Measurements from ENCODE around the gene MRAP. TPM values are rescaled to one million over a fixed set of nuclear protein-coding genes. Genes with fewer than 3 reads are reported as not detected.
"Not testable (repeated sequence)": the region's sequence is repeated elsewhere in the genome, so short reads cannot be mapped to it uniquely, and the experiment has no call there.

Gene MRAP
- under 1 TPM in 1 of 12 donors, not detected in 11; 0.25 TPM for polyA plus RNA-seq (ENCODE audit: insufficient read length in 12 of 12)
- long read RNA-seq, donor 1, result 0 reads
- long read RNA-seq, donor 2, partial matches to known transcripts, result 0 of 2 reads
- long read RNA-seq, donor 2, other reads (novel, unspliced or antisense), result 0 of 2 reads
- long read RNA-seq, donor 3, result 0 reads
- long read RNA-seq, donor 4, result 0 reads
- long read RNA-seq, donor 5, result 0 reads
- long read RNA-seq, donor 6, result 0 reads
- long read RNA-seq, donor 7, result 0 reads
- long read RNA-seq, donor 8, result 0 reads
- long read RNA-seq, donor 9, result 0 reads
- long read RNA-seq, donor 10, result 0 reads
- long read RNA-seq, donor 11, result 0 reads

DNA sequence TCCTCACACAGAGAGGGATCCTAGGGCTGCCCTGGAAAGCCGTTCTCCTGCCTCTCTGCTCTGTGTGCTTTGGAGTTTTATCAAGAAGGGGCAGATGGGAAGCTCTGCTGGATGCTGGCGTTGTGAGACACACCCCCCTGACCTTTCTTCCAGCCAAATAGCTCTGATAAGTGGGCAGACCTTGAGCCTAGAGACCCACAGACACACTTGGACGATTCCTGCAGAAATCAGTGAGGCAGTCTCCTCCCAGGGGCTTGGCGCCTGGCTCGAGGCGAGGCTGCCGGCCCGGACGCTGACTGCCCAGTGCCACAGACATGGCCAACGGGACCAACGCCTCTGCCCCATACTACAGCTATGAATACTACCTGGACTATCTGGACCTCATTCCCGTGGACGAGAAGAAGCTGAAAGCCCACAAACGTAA, at the start of gene MRAP:
TSS of gene MRAP (plus strand) at position 198 of the 424 bp plus-strand sequence. CDS start at position 315, 117 bp downstream.
- no peak for DNase-seq

DNA sequence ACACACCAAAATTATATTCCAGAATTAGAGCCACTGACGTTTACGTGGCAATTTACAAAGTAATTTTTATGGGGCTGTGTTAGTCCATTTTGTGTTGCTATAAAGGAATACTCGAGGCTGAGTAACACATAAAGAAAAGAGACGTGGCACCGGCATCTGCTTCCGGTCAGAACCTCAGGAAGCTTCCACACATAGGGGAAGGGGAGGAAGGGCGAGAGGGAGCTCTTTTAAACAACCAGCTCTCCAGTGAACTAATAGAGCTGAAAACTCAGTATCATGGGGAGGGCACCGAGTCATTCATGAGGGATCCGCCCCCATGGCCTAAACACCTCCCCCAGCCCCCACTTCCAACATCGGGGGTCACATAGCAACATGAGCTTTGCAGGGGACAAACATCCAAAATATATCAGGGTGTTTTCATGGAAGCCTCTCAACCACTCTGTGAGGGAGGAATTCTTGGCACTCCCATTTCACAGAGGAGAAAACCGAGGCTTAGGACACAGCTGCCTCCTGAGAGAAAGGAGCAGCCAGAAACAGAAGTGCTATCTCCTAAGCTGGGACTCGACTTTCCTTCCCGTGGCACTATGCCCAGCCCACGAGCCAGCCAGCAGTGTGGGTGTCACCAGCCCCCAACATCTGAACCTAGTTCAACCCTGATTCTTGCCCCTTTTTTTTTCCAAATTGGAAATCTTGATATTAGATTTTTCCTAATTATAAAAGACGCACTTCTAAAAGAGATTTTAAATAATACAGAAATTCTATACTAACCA, 49.0 kb upstream of the MRAP start:
- no peak for DNase-seq

DNA sequence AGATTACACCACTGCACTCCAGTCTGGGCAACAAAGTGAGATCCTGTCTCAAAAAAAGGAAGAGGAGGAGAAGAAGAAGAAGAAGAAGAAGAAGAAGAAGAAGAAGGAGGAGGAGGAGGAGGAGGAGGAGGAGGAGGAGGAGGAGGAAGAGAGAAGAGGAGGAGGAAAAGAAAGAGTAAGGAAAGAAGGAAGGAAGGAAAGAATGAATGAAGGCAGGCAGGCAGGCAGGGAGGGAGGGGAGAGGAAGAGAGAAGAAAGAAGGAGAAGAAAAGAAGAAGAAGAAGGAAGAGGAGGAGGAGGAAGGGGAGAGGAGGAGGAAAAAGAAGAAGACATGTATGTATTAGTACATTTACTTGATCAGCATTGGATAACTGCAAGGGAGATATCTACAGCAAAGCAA, 46.5 kb upstream of the MRAP start:
- DNase-seq, result no peak

DNA sequence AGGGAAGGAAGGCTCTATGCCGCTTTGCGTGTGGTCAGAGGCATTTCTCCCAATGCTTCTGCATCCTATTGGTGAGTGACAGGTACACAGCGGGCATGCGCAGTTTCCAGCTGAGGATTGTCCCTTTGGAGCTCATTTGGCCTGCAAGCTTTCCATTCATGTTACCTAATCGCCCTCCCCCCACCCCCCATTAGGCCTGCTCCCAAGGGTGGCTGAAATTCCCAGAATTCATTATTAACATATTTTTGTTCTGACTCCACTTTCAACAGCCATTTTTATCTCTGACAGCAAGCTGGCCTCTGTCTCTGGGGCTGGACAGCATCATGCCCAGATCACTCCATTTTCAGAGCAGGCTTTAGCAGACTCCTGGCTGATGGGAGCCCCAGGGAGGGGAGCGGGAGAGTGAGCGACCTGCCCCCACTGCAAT, 45.4 kb upstream of the MRAP start:
- DNase-seq, result no peak

DNA sequence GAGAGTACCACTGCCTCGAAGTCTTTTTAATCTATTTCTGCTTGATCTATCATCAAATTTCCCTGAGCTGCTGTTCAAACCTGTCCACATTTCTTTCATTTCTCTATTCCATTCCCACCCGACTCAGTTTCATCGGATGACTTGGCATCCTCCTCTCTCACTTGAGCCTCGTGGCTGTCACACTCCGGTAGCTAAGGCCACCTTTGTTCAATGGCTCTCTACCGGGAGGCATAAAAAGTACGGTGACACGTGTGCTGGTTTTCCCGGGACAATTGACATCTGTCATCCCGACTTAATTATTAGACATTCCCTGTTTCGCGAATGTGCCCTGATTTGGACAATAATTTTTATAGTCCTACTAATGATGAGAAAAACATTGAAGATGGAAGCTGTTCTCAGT, 42.4 kb upstream of the MRAP start:
- no peak for DNase-seq

DNA sequence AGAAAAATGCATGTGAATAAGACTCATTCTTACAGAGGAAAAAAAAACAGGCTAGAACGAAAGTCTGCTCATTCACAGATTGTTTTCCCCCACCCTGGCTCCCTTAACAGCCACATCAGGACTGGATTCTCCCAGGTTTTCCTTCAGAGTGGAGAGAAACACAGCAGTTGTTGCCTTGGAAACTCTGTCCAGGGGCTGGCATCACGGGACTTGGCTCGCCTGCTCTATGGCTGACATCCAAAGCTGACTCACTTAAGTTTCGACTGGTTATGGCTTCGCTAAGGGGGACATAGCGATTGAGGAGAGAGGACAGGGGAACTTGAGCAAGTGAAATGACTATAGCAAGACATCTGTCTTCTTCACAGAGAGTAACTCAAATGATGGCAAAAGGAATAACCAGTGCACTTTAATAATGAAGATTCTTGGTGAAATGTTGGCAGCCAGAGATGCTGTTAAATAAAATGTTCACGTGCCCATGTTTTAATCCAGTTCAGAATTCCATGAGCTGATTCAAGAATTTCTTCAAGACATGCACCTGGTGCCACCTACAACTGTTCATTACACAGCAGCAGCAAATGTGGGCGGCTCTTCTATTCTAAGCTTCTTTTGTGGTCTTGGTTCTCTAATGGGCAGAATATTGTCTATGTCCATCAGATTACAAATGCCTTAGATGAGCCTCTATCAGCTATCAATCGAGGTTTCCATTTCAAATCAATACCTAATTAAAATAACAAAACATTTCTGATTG, 41.6 kb upstream of the MRAP start:
- DNase-seq, result peak; percentile 87

DNA sequence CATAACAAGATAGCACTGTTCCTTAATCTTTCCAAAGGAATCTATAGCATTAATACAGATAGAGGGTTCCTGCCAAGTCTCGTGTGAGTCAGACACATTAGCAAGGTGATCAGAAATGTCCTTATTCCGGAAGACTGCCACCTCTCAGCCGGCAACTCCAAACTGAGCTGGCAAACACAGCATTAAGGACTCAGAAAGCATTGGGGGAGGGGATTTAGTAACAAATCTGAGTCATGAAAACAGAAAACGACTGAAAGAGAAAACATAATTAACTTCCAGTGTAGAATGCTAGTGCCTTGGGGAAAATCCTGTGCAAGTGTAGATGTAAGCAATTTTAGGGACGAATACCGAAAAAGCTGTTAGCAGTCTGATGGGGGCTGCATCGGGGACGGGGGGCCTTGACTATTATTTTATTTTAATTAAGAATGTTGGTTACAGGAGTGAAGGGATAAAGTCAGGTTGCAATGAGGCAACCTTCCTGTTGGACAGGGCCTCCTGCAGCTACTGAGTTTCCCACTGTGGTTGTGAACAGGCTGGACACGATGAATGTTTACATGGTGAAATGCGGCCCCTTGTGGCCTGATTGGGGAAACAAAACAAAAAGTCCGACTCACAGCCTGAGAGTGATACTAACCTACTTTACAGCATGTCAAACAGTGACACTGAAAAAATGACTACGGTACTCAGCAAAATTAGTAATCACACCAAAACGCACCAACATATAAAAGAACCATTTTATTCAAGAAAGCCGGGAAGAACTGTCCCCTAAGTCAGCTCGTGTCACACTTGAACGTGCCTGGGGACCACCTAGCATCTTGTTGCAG, 40.5 kb upstream of the MRAP start:
- peak; percentile 84 for DNase-seq

DNA sequence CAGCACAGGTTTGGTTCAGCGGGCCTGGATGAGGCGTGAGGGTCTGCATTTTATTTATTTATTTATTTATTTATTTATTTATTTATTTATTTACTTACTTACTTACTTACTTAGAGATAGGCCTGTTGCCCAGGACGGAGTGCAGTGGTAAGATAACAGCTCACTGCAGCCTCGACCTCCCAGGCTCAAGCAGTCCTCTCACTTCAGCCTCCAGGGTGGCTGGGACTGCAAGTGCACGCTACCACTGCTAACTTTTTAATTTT, 39.9 kb upstream of the MRAP start:
- not testable (repeated sequence) for DNase-seq

DNA sequence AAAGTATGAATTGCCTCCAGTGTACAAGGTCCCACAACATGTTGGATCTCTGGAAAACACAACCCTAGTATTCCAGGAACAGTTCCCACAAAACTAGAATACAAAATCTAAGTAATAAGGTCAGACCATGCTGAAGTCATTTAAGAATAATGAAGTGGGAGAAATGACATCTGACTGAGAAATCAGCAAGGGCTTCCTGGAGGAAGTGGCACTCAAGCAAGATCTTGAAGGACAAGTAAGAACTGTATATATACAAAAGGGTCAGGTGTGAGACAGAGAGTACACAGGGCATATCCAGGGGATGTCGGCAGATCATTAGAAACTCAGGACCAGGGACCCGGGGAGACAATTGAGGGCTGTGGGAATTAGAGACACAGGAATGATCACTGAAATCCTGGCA, 38.5 kb upstream of the MRAP start:
- no peak for DNase-seq

DNA sequence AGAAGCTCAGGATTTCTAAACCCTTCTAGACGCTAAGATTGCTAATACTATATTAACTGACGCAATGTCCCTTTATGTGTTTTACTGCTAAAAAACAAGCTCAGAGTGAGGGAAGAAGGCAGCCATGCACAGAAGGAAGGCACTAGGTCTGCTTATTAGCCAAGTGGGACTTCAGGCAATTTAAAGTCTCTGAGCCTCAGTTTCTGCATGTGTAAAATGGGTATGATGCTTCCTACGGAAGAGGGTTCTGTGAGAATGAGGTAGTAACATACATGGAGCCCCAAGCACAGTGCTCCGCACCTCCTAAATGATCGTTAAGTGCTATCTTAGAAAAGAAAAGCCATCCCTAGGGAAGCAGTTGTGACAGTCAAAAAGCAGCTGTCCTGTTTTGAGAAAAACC, 36.7 kb upstream of the MRAP start:
- no peak for DNase-seq

DNA sequence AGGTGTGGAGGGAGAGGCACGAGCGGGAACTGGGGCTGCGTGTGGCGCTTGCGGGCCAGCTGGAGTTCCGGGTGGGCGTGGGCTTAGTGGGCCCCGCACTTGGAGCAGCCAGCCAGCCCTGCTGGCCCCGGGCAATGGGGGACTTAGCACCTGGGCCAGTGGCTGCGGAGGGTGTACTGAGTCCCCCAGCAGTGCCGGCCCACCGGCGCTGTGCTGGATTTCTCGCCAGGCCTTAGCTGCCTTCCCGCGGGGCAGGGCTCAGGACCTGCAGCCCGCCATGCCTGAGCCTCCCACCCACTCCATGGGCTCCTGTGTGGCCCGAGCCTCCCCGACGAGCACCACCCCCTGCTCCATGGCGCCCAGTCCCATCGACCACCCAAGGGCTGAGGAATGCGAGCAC, 33.3 kb upstream of the MRAP start:
- not testable (repeated sequence) for DNase-seq

DNA sequence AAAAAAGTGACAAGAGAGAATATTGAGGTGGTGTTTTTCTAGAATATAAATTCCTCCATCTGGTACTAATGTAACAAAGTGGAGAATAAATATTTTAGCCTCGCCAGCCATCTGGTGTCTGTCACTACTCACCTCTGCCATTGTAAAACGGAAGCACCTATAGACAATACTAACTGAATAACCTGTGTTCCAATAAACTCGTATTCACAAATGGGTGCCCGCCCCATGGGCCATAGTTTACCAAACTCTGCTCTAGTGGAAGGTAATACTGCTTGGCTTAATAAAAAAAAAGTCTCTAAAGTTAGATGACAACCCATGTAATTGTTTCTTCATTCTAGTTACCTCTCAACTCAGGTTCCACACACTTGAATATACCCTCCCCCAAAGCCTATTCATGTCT, 27.9 kb upstream of the MRAP start:
- no peak for DNase-seq

DNA sequence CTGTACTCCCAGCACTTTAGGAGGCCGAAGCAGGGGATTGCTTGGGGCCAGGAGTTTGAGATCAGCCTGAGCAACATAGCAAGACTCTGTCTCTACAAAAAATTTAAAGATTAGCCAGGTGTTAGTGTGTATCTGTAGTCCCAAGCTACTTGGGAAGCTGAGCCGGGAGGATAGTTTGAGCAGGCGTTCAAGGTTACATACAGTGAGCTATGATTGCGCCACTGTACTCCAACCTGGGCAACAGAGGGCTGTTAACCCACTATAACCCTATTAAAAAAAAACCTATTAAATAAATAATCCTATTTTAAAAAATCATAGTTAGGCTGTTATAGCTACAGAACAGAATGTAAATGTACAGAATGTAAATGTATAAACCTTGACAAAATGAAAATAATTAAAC, 22.0 kb upstream of the MRAP start:
- no peak for DNase-seq

DNA sequence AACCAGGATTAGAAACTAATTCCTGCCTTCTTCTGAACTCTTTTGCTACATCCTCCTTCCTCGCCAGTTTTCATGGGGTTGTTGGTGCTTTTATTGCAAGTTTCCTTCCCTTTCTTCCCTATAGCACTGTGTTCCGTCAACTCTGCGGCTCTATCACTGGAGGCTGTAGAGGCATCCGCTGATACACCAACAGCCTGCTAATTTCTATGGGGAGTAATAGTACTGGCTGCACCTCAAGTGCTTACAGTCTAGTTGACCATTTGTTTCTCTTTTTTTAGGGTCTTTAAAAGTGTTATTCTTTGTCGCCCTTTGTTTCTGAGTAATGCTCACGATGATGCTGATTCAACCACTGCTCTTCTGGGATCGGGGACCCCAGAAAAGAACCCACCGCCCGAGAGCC, 20.6 kb upstream of the MRAP start:
- no peak for DNase-seq

DNA sequence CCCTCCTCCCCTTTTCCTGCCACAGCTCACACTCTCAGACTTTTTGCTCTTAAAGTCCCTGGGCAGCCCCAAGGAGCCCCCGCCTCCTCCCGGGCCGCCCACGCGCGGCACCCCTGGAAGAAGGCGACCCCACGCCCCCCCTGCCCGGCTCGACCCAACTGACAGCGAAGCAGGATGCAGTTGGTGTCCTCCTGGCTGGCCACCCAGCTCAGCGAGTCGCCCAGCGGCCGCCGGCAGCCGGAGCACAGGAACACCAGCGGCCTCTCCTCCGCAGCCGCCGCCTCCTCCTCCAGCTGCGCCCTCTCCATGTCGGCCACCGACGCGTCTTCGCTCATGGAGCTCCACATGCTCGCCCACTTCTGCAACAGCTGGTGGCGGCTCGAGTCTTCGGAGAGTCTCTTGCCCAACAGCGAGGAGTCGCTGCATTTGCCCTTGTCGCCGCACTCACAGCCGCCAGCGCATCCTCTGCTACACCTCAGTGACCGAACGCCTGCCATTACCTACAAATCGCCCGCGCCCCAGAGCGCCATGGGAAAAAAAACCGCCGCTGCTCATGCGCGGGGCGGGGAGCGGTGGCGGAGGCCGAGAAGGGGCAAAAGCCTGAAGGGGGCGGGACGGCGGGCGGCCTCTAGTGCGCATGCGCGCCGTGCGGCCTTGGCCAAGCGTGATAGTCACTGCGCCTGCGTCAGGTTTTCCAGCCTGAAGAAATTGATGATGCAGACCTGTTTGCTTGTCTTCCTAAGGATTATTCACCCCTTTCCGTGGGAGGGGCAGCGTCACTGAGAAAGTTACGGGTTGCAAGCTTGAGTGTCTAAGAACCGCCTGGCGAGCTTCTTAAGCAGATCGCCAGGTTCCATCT, 19.9 kb upstream of the MRAP start, which contains the start of gene MIS18A:
TSS of gene MIS18A (minus strand) at position 532 of the 859 bp plus-strand sequence. CDS start at position 497, 35 bp downstream.
- DNase-seq, result peak; percentile 97

DNA sequence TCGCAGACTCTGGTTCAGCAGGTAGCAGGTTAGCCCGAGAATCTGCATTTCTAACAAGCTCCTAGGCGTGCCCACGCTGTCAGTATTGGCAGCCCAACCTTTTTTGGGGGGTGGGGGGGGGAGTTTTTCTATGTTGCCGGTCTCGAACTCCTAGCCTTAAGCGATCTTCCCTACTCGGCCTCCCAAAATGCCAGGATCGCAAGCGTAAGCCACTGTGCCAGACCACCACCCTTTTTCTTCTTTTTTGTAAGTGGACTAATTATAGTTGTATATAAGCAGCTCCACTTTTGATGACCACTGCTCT, 19.3 kb upstream of the MRAP start:
- DNase-seq, result no peak

DNA sequence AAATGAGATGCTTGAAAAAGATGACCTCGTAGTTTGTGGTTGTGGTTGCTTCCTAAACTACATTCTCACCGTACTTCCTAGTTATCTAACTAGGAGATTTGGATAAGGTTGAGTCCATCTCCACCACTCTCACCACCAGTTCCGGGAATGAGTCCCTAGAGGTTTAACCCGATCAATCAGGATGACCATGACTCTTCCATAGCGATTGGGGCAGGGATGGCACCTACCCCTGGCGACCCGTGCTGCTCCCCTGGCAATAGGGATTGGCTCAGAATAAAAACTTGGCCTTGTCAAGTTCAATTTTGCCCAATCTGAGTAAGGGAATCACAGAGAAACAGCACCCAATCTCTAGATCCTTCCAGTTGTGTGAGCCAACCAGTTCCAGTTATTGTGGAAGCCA, 17.1 kb upstream of the MRAP start:
- no peak for DNase-seq

DNA sequence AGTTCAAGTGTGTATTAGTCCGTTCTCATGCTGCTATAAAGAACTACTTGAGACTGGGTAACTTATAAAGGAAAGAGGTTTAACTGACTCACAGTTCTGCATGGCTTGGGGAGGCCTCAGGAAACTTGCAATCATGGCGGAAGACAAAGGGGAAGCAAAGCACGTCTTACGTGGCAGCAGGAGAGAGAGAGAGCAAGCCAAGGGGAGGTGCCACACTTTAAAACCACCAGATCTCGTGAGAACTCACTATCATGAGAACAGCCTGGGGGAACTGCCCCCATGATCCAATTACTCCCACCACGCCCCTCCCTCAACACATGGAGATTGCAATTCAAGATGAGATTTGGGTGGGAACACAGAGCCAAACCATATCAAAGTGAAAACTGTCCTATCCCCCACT, 15.7 kb upstream of the MRAP start:
- no peak for DNase-seq

DNA sequence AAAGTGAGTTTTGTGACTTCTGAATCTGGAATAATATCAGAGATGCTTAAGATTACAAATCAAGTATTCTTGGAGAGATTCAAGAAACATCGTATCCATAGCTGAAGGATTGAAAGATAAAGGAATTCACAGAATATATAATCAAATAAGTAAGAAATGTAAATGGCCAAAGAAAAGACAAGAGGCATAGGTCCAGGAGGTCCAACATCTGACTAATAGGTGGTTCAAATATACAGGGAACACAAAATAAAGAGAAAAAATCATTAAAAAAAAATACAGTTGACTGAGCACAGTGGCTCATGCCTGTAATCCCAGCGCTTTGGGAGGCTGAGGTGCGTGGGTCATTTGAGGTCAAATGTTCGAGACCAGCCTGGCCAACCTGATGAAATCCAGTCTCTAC, 13.2 kb upstream of the MRAP start:
- DNase-seq, result no peak

DNA sequence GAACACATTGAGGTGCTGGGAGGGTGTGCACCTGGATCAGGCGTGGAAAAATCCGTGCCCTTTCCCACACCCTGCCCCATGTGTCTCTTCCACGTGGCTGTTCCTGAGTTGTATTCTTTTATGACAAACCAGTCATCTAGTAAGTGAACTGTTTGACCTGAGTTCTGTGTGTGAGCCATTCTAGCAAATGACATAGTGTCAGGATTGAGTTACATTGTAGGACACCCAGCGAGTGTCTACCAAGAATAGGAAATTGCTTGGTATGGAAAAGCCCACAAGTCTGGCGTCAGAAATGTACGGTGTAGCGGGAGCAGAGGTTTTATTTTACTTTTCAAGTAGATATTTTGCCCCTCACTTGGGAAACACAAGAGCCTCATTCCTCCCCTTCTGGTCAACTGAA, 1.2 kb upstream of the MRAP start:
- DNase-seq, result no peak

DNA sequence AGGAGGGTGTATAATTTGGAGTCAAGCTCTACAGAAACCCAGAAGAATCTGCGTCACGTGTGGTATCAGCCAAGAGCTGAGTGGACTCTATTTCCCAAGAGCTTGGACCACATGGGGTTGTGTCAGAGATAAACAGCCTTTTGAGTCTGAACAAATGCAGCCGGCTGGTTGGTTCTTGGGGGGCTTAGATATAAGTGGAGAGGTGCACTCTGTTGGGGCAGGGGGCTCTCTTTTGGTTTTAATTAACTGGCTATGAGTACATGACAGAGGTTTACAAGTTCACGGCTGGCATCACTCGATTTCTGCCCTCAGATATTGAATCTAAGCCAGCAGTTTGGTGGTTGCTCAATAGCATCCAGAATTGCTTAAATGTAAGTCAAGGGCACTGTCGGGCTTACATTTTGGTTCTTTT, 501 bp upstream of the MRAP start:
- no peak for DNase-seq
